ENCODE data around the gene CHRNA1. TPM values are rescaled to one million over a fixed set of nuclear protein-coding genes. Genes with fewer than 3 reads are reported as not detected.

The CHRNA1 gene
- total RNA-seq, 1 experiment from 2014 or later, result 1.8 TPM

DNA sequence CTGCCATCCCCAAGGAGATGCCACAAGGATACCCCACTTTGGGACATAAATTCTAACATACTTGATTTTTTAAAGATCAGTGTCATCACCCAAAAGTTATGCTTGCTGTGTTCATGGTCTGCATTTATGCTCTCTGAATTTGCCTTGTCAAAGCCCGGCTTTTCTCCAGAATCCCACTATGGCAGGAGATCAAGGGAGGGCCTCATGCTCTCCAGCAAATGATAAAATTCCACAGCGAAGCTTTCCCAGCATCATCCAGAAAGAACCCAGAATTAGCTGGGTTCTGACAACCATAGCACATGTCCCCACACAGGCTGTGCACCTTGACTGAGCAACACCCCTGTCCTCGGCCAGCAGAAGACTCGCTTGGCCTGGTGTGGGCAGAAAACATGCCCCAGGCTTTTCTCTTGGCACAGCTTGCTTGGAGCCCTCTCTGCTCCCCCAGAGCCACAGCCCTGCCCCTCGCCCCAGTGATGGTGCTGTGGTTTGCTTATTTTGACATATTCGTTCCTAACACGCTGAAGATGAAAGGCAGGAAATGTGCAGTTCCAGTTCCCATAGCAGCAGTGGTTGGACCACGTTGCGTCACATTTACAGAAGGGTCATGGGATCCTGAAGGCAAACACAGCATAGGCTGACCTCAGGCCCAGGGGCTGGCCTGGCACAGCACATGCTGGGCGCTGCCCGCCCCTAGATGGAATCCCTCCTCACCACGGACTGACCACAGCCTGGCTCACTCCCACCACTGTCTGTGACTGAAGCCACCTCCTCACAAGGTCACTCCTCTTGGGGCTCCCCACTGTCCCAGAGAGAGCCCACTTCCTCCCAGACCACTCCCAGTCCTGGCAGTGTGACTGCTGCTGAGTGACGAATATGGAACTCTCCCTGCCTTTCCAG, 14.1 kb upstream of the CHRNA1 start:
- Histone ChIP-seq H3K36me3 (ENCODE audit: low read depth, low read length) (no peaks in the 10 kb centered on the region), H3K27ac (ENCODE audit: low read length) (no peak overlapping the region), H3K9ac (ENCODE audit: low read length) (no peak overlapping the region), H2AFZ (ENCODE audit: low read length) (no peak overlapping the region), H3K27me3 (ENCODE audit: low read length) (no peaks in the 10 kb centered on the region), H4K20me1 (ENCODE audit: low read length) (no peaks in the 10 kb centered on the region), H3K9me2 (replicated peaks; ENCODE audit: low read length) (no peaks in the 10 kb centered on the region), H3F3A (ENCODE audit: low read length, unreplicated experiment) (no peaks in the 10 kb centered on the region), H3K4me3 (ENCODE audit: low read length) (no peak overlapping the region), H3K9me3 (ENCODE audit: low read length) (no peaks in the 10 kb centered on the region), H3K4me1 (ENCODE audit: insufficient read depth, low read length) (peaks cover 11% of the 10 kb centered on the region), H3K4me2 (ENCODE audit: low read length) (no peak overlapping the region), H3K79me2 (ENCODE audit: low read length) (no peaks in the 10 kb centered on the region)
- DNase-seq (peak; percentile 20), ATAC-seq (no peak; the same call in 1 of the 2 replicates)
- POLR2A ChIA-PET (ENCODE audit: unreplicated experiment), result no interaction called here
- no TSS peak for BruUV-seq (replicated peaks)
- TF ChIP-seq, protein P1, sequence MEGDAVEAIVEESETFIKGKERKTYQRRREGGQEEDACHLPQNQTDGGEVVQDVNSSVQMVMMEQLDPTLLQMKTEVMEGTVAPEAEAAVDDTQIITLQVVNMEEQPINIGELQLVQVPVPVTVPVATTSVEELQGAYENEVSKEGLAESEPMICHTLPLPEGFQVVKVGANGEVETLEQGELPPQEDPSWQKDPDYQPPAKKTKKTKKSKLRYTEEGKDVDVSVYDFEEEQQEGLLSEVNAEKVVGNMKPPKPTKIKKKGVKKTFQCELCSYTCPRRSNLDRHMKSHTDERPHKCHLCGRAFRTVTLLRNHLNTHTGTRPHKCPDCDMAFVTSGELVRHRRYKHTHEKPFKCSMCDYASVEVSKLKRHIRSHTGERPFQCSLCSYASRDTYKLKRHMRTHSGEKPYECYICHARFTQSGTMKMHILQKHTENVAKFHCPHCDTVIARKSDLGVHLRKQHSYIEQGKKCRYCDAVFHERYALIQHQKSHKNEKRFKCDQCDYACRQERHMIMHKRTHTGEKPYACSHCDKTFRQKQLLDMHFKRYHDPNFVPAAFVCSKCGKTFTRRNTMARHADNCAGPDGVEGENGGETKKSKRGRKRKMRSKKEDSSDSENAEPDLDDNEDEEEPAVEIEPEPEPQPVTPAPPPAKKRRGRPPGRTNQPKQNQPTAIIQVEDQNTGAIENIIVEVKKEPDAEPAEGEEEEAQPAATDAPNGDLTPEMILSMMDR (conservative IDR thresholded peaks at IDR 0.05; ENCODE audit: low read depth, low read length), result no peak
- TF ChIP-seq EZH2phosphoT487 (IDR thresholded peaks at IDR 0.05; ENCODE audit: borderline replicate concordance, low read length), result no peak
- TF ChIP-seq EZH2 (IDR thresholded peaks at IDR 0.05; ENCODE audit: low read length, unreplicated experiment), result no peak
- CTCF ChIA-PET, result no interaction called here
- intact Hi-C loops (cut with micrococcal nuclease), result no loop called here

DNA sequence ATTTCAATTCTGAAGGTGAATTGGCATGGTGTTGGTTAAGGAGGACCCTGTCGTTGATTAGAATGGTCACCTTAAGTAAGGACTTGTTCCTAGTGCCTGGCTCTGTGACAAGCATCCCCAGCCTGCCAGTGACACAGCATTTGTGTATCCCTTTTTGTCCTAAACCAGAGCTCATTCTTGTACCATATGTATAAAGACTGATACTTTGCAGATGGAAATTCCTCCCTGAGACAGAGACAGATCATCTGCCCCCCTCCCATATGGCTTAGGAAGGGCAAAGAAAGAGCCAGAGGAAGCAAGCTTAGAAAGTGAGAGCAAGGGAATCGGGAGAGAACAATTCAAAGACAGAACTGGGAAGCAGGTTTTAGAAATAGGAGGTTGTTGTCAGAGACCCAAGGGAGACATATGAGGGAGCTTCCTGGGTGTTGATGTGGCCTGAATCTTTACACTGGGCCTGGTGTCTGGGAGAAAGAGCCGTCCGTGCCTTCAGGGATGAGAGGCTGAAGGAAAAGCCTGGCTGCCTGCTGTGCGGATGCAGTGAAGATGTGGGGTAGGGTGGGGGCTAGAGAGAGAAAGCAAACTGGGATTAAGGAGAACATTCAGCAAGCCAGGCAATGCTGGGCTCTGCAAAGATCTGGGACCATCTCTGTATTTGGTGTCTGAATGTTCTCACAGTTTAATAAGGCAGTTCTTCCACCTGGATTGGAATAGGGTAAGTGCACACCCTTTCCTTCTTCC, 13.2 kb upstream of the CHRNA1 start:
- ChIA-PET POLR2A (ENCODE audit: unreplicated experiment) (no interaction called here), CTCF (interaction anchor here (0.8 kb wide), 1 partner anchor 28 kb away, joined by 3 read pairs; no protein-coding TSS in a partner anchor)
- H4K20me1 ChIP-seq (ENCODE audit: low read length), result no peaks in the 10 kb centered on the region
- ATAC-seq (no peak), DNase-seq (no peak)
- BruUV-seq (replicated peaks), result no TSS peak
- no peak overlapping the region for H2AFZ ChIP-seq (ENCODE audit: low read length)
- no peaks in the 10 kb centered on the region for H3F3A ChIP-seq (ENCODE audit: low read length, unreplicated experiment)
- no peaks in the 10 kb centered on the region for H3K9me3 ChIP-seq (ENCODE audit: low read length)
- no peaks in the 10 kb centered on the region for H3K36me3 ChIP-seq (ENCODE audit: low read depth, low read length)
- no peaks in the 10 kb centered on the region for H3K9me2 ChIP-seq (replicated peaks; ENCODE audit: low read length)
- intact Hi-C loops (cut with micrococcal nuclease), result no loop called here
- peaks cover 11% of the 10 kb centered on the region for H3K4me1 ChIP-seq (ENCODE audit: insufficient read depth, low read length)
- no peak overlapping the region for H3K9ac ChIP-seq (ENCODE audit: low read length)
- no peaks in the 10 kb centered on the region for H3K79me2 ChIP-seq (ENCODE audit: low read length)
- TF ChIP-seq, protein P1 (conservative IDR thresholded peaks at IDR 0.05; ENCODE audit: low read depth, low read length), result no peak
- TF ChIP-seq EZH2 (IDR thresholded peaks at IDR 0.05; ENCODE audit: low read length, unreplicated experiment) (no peak), EZH2phosphoT487 (IDR thresholded peaks at IDR 0.05; ENCODE audit: borderline replicate concordance, low read length) (no peak)
- H3K4me3 ChIP-seq (ENCODE audit: low read length), result no peak overlapping the region
- no peak overlapping the region for H3K4me2 ChIP-seq (ENCODE audit: low read length)
- no peak overlapping the region for H3K27ac ChIP-seq (ENCODE audit: low read length)
- no peaks in the 10 kb centered on the region for H3K27me3 ChIP-seq (ENCODE audit: low read length)

Data from PC-3 (cell line).